HepG2 (cell line): ENCODE measurements around the gene CD2AP. TPM values are rescaled to one million over a fixed set of nuclear protein-coding genes. Genes with fewer than 3 reads are reported as not detected.

Experiments used
- ATAC-seq: fragments of 200-7000 bp; cut with Tn5 transposase; 3 replicates; pipeline ENCODE4 v1.9.1; 2020; ENCODE audit warnings: mild to moderate bottlenecking, moderate library complexity
- BruUV-seq: library from RNA; stranded (reverse); fragments of 400-500 nt; replicated peaks from 2 replicates; lab custom pipeline; 2021; lab: Mats Ljungman, UMichigan
- CTCF ChIA-PET: fragments of 300-600 bp; formaldehyde crosslinking; extraction: SDS; loops from one replicate; lab custom pipeline; 2021; ENCODE audit warnings: low total read pairs, inconsistent platforms, low intra/inter-chr PET ratio; lab: Yijun Ruan, JAX
- POLR2A ChIA-PET: fragments of 350-600 bp; sonication (Branson Sonifier 250); formaldehyde crosslinking; loops from one replicate; lab custom pipeline; 2020; ENCODE audit warnings: antibody characterized with exemption, inconsistent platforms; lab: Yijun Ruan, JAX
- DNase-seq: peaks from one replicate; pipeline ENCODE4 v3.0.0-alpha.2; 2015; ENCODE audit warnings: low spot score
- FAIRE-seq: peaks from 3 replicates; lab custom pipeline; 2011; peaks lifted over from hg19 to GRCh38; lab: Jason Lieb, UNC
- H2AFZ ChIP-seq: one replicate; pipeline ENCODE4 v1.6.1; 2011; ENCODE audit warnings: low read length, inconsistent platforms
- H3K27ac ChIP-seq: fragments of 300-600 bp; 3 replicates; pipeline ENCODE4 v1.8.0; 2011; ENCODE audit warnings: mixed run types, mild to moderate bottlenecking, mixed read lengths, low read length, inconsistent platforms; ENCODE audit not compliant: insufficient read depth; ENCODE audit errors: extremely low read length
- H3K27me3 ChIP-seq, 2 experiments: fragments of 200-600 bp in 1 of 2; 2 replicates in 1 of 2; 3 replicates in 1 of 2; pipeline versions ENCODE4 v1.6.0 to v1.8.0; 2011; ENCODE audit warnings: low read length in 2 of 2, mild to moderate bottlenecking in 2 of 2, moderate library complexity in 2 of 2, inconsistent platforms in 1 of 2; ENCODE audit not compliant: insufficient read depth in 2 of 2, control insufficient read depth in 1 of 2
- H3K36me3 ChIP-seq, 2 experiments: fragments of 200-600 bp in 1 of 2; replicated peaks in 1 of 2; 2 replicates in 1 of 2; 3 replicates in 1 of 2; pipeline versions ENCODE4 v1.5.1 to v1.8.0; 2011; ENCODE audit warnings: low read length in 2 of 2, inconsistent platforms in 1 of 2; ENCODE audit not compliant: insufficient read depth in 2 of 2, control insufficient read depth in 1 of 2
- H3K4me1 ChIP-seq: 2 replicates; pipeline ENCODE4 v1.5.1; 2012; ENCODE audit warnings: low read length, inconsistent platforms; ENCODE audit not compliant: insufficient read depth
- H3K4me2 ChIP-seq: 2 replicates; pipeline ENCODE4 v1.6.0; 2011; ENCODE audit warnings: low read depth, low read length, inconsistent platforms
- H3K4me3 ChIP-seq, 3 experiments: fragments of 200-600 bp in 1 of 3; sonication (generic), shearing (Covaris generic) in 1 of 3; replicated peaks in 1 of 3; 2 replicates each; pipeline ENCODE4 v1.5.1; 2011 to 2016; ENCODE audit warnings: low read length in 3 of 3, inconsistent platforms in 2 of 3, low read depth in 2 of 3, mild to moderate bottlenecking in 2 of 3, control low read depth in 1 of 3, mixed read lengths in 1 of 3; ENCODE audit not compliant: insufficient read depth in 1 of 3
- H3K79me2 ChIP-seq: one replicate; pipeline ENCODE4 v1.6.1; 2011; ENCODE audit warnings: low read length, inconsistent platforms; ENCODE audit not compliant: insufficient read depth
- H3K9ac ChIP-seq: 2 replicates; pipeline ENCODE4 v1.6.0; 2011; ENCODE audit warnings: mild to moderate bottlenecking, low read depth, low read length, inconsistent platforms; ENCODE audit not compliant: insufficient read depth
- H3K9me3 ChIP-seq: 2 replicates; pipeline ENCODE4 v1.5.1; 2012; ENCODE audit warnings: mild to moderate bottlenecking, low read length
- H4K20me1 ChIP-seq: 2 replicates; pipeline ENCODE4 v1.6.0; 2011; ENCODE audit warnings: inconsistent platforms, mild to moderate bottlenecking, low read length, moderate library complexity; ENCODE audit not compliant: insufficient read depth
- GPN1 ChIP-seq: sonication (generic); formaldehyde crosslinking; IDR thresholded peaks from 2 replicates; pipeline ENCODE4 v1.5.1; 2020; ENCODE audit warnings: missing genetic modification reagents, borderline replicate concordance
- JUND ChIP-seq: sonication (generic); formaldehyde crosslinking; IDR thresholded peaks from 2 replicates; pipeline ENCODE4 v1.8.0; 2022; ENCODE audit warnings: mild to moderate bottlenecking, missing genetic modification reagents
- MEIS1 ChIP-seq: sonication (generic); formaldehyde crosslinking; IDR thresholded peaks from 2 replicates; pipeline ENCODE4 v1.9.0; 2021; ENCODE audit warnings: mild to moderate bottlenecking, missing genetic modification reagents, moderate library complexity, borderline replicate concordance
- PHF8 ChIP-seq: sonication (generic); formaldehyde crosslinking; IDR thresholded peaks from 2 replicates; pipeline ENCODE4 v1.5.0; 2020; ENCODE audit warnings: missing genetic modification reagents
- REXO4 ChIP-seq: sonication (generic); formaldehyde crosslinking; IDR thresholded peaks from 2 replicates; pipeline ENCODE4 v1.8.0; 2022; ENCODE audit warnings: missing genetic modification reagents, mild to moderate bottlenecking, borderline replicate concordance
- SAP130 ChIP-seq: IDR thresholded peaks from 2 replicates; pipeline ENCODE4 v1.6.1; 2016; ENCODE audit warnings: low read depth
- TAF15 ChIP-seq: fragments of 200-400 bp; formaldehyde crosslinking; IDR thresholded peaks from one replicate; pipeline ENCODE4 v1.6.1; 2018; ENCODE audit warnings: mild to moderate bottlenecking, low read depth, low read length; ENCODE audit not compliant: poor library complexity, severe bottlenecking
- ZNF224 ChIP-seq: sonication (generic); formaldehyde crosslinking; IDR thresholded peaks from 2 replicates; pipeline ENCODE4 v1.5.0; 2020; ENCODE audit warnings: mild to moderate bottlenecking, missing genetic modification reagents
- ZNF235 ChIP-seq: sonication (generic); formaldehyde crosslinking; IDR thresholded peaks from 2 replicates; pipeline ENCODE4 v1.8.1; 2023; ENCODE audit warnings: mild to moderate bottlenecking, missing genetic modification reagents, borderline replicate concordance
- ZNF337 ChIP-seq: sonication (generic); formaldehyde crosslinking; IDR thresholded peaks from 2 replicates; pipeline ENCODE4 v1.5.1; 2020; ENCODE audit warnings: missing genetic modification reagents, low read depth, mild to moderate bottlenecking, borderline replicate concordance
- ZNF549 ChIP-seq: sonication (generic); formaldehyde crosslinking; IDR thresholded peaks from 2 replicates; pipeline ENCODE4 v1.5.0; 2020; ENCODE audit warnings: missing genetic modification reagents
- ZNF776 ChIP-seq: sonication (generic); formaldehyde crosslinking; IDR thresholded peaks from 2 replicates; pipeline ENCODE4 v1.4.0; 2020; ENCODE audit warnings: mild to moderate bottlenecking, missing genetic modification reagents
- ZNF788 ChIP-seq: sonication (generic); formaldehyde crosslinking; IDR thresholded peaks from 2 replicates; pipeline ENCODE4 v1.5.0; 2020; ENCODE audit warnings: mild to moderate bottlenecking, missing genetic modification reagents, borderline replicate concordance
- WGBS: methylation state at CpG from one replicate; pipeline ENCODE4 v1.1.6; 2017; ENCODE audit warnings: low lambda C conversion rate; 5-methylcytosine and 5-hydroxymethylcytosine counted together
- in situ Hi-C: cut with HindIII; loops from 2 replicates; pipeline ENCODE4 v1.10.0; 2017; ENCODE audit warnings: low pct_unique_long_range_greater_than_20kb; ENCODE audit not compliant: extremely low pct_ligation_motif_present
- intact Hi-C: fragments of 100-400 bp; cut with micrococcal nuclease; formaldehyde crosslinking; loops from one replicate; pipeline ENCODE4 v1.10.0; 2022; ENCODE audit not compliant: unreplicated experiment
- polyA plus RNA-seq, 8 experiments: library from polyadenylated mRNA; depleted of rRNA in 3 of 8; stranded (reverse) in 7 of 8; unstranded in 1 of 8; fragments of >200 nt; fragmentation: Illumina TruSeq in 4 of 8; extraction: Trizol in 4 of 8; gene quantifications; 2 replicates each; pipeline versions ENCODE4 v1.2.1 to v1.2.3, GENCODE V29; 2011 to 2016; ENCODE audit warnings: low read depth in 4 of 8, missing spikeins in 1 of 8, mixed read lengths in 1 of 8; ENCODE audit not compliant: insufficient read depth in 1 of 8
- total RNA-seq, 5 experiments: library from RNA; depleted of rRNA; stranded (reverse); fragments of >200 nt; fragmentation: Illumina TruSeq; extraction: Trizol; gene quantifications; 2 replicates each; pipeline ENCODE4 v1.2.3, GENCODE V29; 2016; ENCODE audit warnings: low read depth in 1 of 5
- TF ChIP-seq, protein P1 (sequence below): IDR thresholded peaks from 2 replicates; pipeline ENCODE4 v1.6.1; 2016
- TF ChIP-seq, protein P2 (sequence below): IDR thresholded peaks from 2 replicates; pipeline ENCODE4 v1.6.1; 2012; ENCODE audit warnings: low read depth, low read length, improper control_type of control experiment
- TF ChIP-seq, protein P3 (sequence below): sonication (generic); formaldehyde crosslinking; IDR thresholded peaks from 2 replicates; pipeline ENCODE4 v1.8.0; 2022; ENCODE audit warnings: missing genetic modification reagents, low read depth, mild to moderate bottlenecking, borderline replicate concordance

The CD2AP gene
- total and polyA plus RNA-seq, 2 of the 13 experiments (the other 11 are each of a cell fraction or from before 2014, with no cell fraction given): 8.6 to 31.9 TPM

DNA sequence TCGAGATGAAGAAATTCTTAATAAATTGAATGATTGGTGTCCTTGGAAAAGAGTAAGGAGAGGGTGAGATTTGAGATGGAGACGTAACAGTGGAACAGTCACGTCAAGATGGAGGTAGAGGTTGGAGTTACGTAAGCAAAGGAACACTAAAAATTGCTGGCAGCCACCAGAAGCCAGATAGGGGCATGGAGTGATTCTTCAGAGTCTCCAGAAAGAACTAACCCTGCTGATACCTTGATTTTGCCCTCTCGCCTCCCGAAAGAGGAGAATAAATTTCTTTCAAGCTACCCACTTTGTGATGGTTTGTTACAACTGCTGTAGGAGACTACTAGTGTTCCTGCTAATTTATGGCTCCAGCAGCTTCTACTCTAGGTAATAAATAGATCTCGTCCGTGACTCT lies 17.6 kb downstream of the CD2AP start:
- ATAC-seq (no peak), FAIRE-seq (no peak), DNase-seq (no peak)
- Histone ChIP-seq H3K9me3 (no peaks in the 10 kb centered on the region), H3K79me2 (peaks cover 99% of the 10 kb centered on the region), H3K4me2 (no peak overlapping the region), H4K20me1 (peaks cover 44% of the 10 kb centered on the region), H3K27ac (no peak overlapping the region), H3K4me3 (no peak overlapping the region), H3K9ac (no peak overlapping the region), H3K27me3 (no peaks in the 10 kb centered on the region), H2AFZ (no peak overlapping the region), H3K4me1 (peaks cover 37% of the 10 kb centered on the region), H3K36me3 (no peaks in the 10 kb centered on the region)
- POLR2A ChIA-PET: no interaction called here
- TF ChIP-seq, protein P1, sequence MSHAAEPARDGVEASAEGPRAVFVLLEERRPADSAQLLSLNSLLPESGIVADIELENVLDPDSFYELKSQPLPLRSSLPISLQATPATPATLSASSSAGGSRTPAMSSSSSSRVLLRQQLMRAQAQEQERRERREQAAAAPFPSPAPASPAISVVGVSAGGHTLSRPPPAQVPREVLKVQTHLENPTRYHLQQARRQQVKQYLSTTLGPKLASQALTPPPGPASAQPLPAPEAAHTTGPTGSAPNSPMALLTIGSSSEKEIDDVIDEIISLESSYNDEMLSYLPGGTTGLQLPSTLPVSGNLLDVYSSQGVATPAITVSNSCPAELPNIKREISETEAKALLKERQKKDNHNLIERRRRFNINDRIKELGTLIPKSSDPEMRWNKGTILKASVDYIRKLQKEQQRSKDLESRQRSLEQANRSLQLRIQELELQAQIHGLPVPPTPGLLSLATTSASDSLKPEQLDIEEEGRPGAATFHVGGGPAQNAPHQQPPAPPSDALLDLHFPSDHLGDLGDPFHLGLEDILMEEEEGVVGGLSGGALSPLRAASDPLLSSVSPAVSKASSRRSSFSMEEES (CRISPR knock-in tag): no peak
- TF ChIP-seq TAF15: no peak
- TF ChIP-seq ZNF788 (CRISPR knock-in tag): no peak
- no peak for TF ChIP-seq ZNF235 (CRISPR knock-in tag)
- TF ChIP-seq, protein P2, sequence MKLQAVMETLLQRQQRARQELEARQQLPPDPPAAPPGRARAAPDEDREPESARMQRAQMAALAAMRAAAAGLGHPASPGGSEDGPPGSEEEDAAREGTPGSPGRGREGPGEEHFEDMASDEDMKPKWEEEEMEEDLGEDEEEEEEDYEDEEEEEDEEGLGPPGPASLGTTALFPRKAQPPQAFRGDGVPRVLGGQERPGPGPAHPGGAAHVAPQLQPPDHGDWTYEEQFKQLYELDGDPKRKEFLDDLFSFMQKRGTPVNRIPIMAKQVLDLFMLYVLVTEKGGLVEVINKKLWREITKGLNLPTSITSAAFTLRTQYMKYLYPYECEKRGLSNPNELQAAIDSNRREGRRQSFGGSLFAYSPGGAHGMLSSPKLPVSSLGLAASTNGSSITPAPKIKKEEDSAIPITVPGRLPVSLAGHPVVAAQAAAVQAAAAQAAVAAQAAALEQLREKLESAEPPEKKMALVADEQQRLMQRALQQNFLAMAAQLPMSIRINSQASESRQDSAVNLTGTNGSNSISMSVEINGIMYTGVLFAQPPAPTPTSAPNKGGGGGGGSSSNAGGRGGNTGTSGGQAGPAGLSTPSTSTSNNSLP: no peak
- TF ChIP-seq ZNF549 (CRISPR knock-in tag): no peak
- no peak for TF ChIP-seq MEIS1
- TF ChIP-seq JUND (CRISPR knock-in tag): no peak
- TF ChIP-seq REXO4 (CRISPR knock-in tag): no peak
- TF ChIP-seq ZNF337 (CRISPR knock-in tag): no peak
- no peak for TF ChIP-seq PHF8
- TF ChIP-seq ZNF776 (CRISPR knock-in tag): no peak
- TF ChIP-seq, protein P3, sequence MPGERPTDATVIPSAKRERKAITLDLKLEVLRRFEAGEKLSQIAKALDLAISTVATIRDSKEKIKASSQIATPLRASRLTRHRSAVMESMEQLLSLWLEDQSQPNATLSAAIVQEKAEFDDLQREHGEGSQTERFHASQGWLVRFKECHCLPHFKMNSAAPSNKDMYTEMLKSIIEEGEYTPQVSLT: no peak
- TF ChIP-seq ZNF224 (CRISPR knock-in tag): no peak
- no peak for TF ChIP-seq SAP130 (CRISPR knock-in tag)
- no peak for TF ChIP-seq GPN1 (CRISPR knock-in tag)
- CTCF ChIA-PET: no interaction called here
- intact Hi-C loops: no loop called here
- no TSS peak for BruUV-seq
- 96% methylated on average over 8 of the region's 8 CpGs for WGBS
- in situ Hi-C loops: no loop called here
